GM12878 (cell line): ENCODE measurements around the gene FAM50A. TPM values are rescaled to one million over a fixed set of nuclear protein-coding genes. Genes with fewer than 3 reads are reported as not detected.

ENCODE experiments used
- ATAC-seq: fragments of 200-7000 bp; cut with Tn5 transposase; 3 replicates; pipeline ENCODE4 v1.9.1; 2020; ENCODE audit warnings: mild to moderate bottlenecking, moderate library complexity
- BruUV-seq: library from RNA; stranded (reverse); fragments of 400-500 nt; replicated peaks from 2 replicates; lab custom pipeline; 2021; lab: Mats Ljungman, UMichigan
- CTCF ChIA-PET: fragments of 300-600 bp; sonication (Branson Sonifier 250); formaldehyde crosslinking; extraction: SDS; loops from one replicate; lab custom pipeline; 2021; ENCODE audit warnings: inconsistent platforms; lab: Yijun Ruan, JAX
- POLR2A ChIA-PET: fragments of 350-600 bp; formaldehyde crosslinking; extraction: SDS; loops from one replicate; lab custom pipeline; 2021; ENCODE audit warnings: inconsistent platforms; lab: Charles Lee
- RAD21 ChIA-PET: fragments of 300-600 bp; sonication (Branson Sonifier 250); formaldehyde crosslinking; loops from one replicate; lab custom pipeline; 2023; ENCODE audit warnings: antibody characterized with exemption; ENCODE audit not compliant: unreplicated experiment; lab: Charles Lee
- SMC1A ChIA-PET: fragments of 300-600 bp; sonication (Branson Sonifier 250); formaldehyde crosslinking; loops from one replicate; lab custom pipeline; 2023; ENCODE audit not compliant: unreplicated experiment, uncharacterized antibody; lab: Charles Lee
- DNase-seq: peaks from one replicate; pipeline ENCODE4 v3.0.0-alpha.2; 2011; ENCODE audit warnings: low read depth, low spot score
- FAIRE-seq: peaks from 3 replicates; lab custom pipeline; 2011; peaks lifted over from hg19 to GRCh38; lab: Jason Lieb, UNC
- H2AFZ ChIP-seq: 2 replicates; pipeline ENCODE4 v1.6.0; 2011; ENCODE audit warnings: low read depth, low read length, control low read depth; ENCODE audit not compliant: control insufficient read depth
- H3K27ac ChIP-seq: 2 replicates; pipeline ENCODE4 v1.5.1; 2011; ENCODE audit warnings: control low read depth; ENCODE audit not compliant: control insufficient read depth, insufficient read depth
- H3K27me3 ChIP-seq, 2 experiments: replicated peaks in 1 of 2; 2 replicates each; pipeline versions ENCODE4 v1.6.0 to v1.6.1; 2011; ENCODE audit warnings: low read length in 1 of 2; ENCODE audit not compliant: control insufficient read depth in 2 of 2, insufficient read depth in 2 of 2
- H3K36me3 ChIP-seq, 2 experiments: 2 replicates each; pipeline ENCODE4 v1.5.1; 2011; ENCODE audit warnings: low read length in 1 of 2; ENCODE audit not compliant: control insufficient read depth in 2 of 2, insufficient read depth in 2 of 2
- H3K4me1 ChIP-seq: 2 replicates; pipeline ENCODE4 v1.6.1; 2011; ENCODE audit warnings: mild to moderate bottlenecking, low read length, moderate library complexity, mixed read lengths; ENCODE audit not compliant: control insufficient read depth, insufficient read depth
- H3K4me2 ChIP-seq: 2 replicates; pipeline ENCODE4 v1.6.0; 2011; ENCODE audit warnings: control low read depth; ENCODE audit not compliant: control insufficient read depth, insufficient read depth
- H3K4me3 ChIP-seq: fragments of 200-600 bp; sonication (generic); 2 replicates; pipeline ENCODE4 v1.5.1; 2016
- H3K79me2 ChIP-seq: 2 replicates; pipeline ENCODE4 v1.6.0; 2011; ENCODE audit warnings: low read length; ENCODE audit not compliant: control insufficient read depth, insufficient read depth
- H3K9ac ChIP-seq: 2 replicates; pipeline ENCODE4 v1.8.0; 2011; ENCODE audit warnings: low read length, control low read depth, mixed read lengths; ENCODE audit not compliant: control insufficient read depth, insufficient read depth
- H3K9me3 ChIP-seq: replicated peaks from 3 replicates; pipeline ENCODE4 v1.5.1; 2011; ENCODE audit warnings: mild to moderate bottlenecking, low read length; ENCODE audit not compliant: control insufficient read depth, insufficient read depth
- H4K20me1 ChIP-seq: 2 replicates; pipeline ENCODE4 v1.6.0; 2011; ENCODE audit not compliant: control insufficient read depth, insufficient read depth
- BCL11A ChIP-seq: IDR thresholded peaks from 2 replicates; pipeline ENCODE4 v1.6.1; 2011; ENCODE audit warnings: low read depth, low read length
- BHLHE40 ChIP-seq, 2 experiments: fragments of 450-650 bp in 1 of 2; IDR thresholded peaks; 2 replicates each; pipeline ENCODE4 v1.6.1; 2011 to 2017; ENCODE audit warnings: low read depth in 2 of 2, borderline replicate concordance in 1 of 2, improper control_type of control experiment in 1 of 2, low read length in 1 of 2, mild to moderate bottlenecking in 1 of 2
- CHD2 ChIP-seq: IDR thresholded peaks from 2 replicates; pipeline ENCODE4 v1.6.1; 2011; ENCODE audit warnings: low read depth, low read length, improper control_type of control experiment, borderline replicate concordance
- IKZF2 ChIP-seq, 2 experiments: fragments of 450-650 bp; IDR thresholded peaks; 2 replicates each; pipeline ENCODE4 v1.6.1; 2017; ENCODE audit warnings: mild to moderate bottlenecking in 2 of 2, moderate library complexity in 2 of 2
- MEF2A ChIP-seq: IDR thresholded peaks from 2 replicates; pipeline ENCODE4 v1.6.1; 2011; ENCODE audit warnings: low read depth, mild to moderate bottlenecking, low read length, moderate library complexity; ENCODE audit not compliant: insufficient read depth
- MYC ChIP-seq: IDR thresholded peaks from 2 replicates; pipeline ENCODE4 v1.6.1; 2011; ENCODE audit warnings: mild to moderate bottlenecking, low read length, moderate library complexity, inconsistent platforms; ENCODE audit not compliant: insufficient read depth, insufficient replicate concordance, insufficient read length, severe bottlenecking
- RFX5 ChIP-seq: IDR thresholded peaks from 2 replicates; pipeline ENCODE4 v1.6.1; 2011; ENCODE audit warnings: low read depth, low read length, improper control_type of control experiment
- RUNX3 ChIP-seq: IDR thresholded peaks from 2 replicates; pipeline ENCODE4 v1.6.1; 2012; ENCODE audit warnings: low read length, inconsistent platforms
- SMAD1 ChIP-seq: fragments of 450-650 bp; IDR thresholded peaks from 2 replicates; pipeline ENCODE4 v1.6.1; 2018; ENCODE audit warnings: mild to moderate bottlenecking, low read depth; ENCODE audit not compliant: partially characterized antibody
- WGBS: methylation state at CpG from one replicate; pipeline ENCODE4 v1.1.6; 2016; ENCODE audit warnings: low lambda C conversion rate; ENCODE audit not compliant: insufficient replicate concordance, insufficient coverage; ENCODE audit errors: missing lambda C conversion rate; 5-methylcytosine and 5-hydroxymethylcytosine counted together
- in situ Hi-C: fragments of 300-500 bp; cut with MboI; formaldehyde crosslinking; loops from 9 replicates; pipeline ENCODE4 v1.14.3; 2018; ENCODE audit warnings: mixed read lengths
- intact Hi-C: fragments of 100-400 bp; cut with micrococcal nuclease; formaldehyde crosslinking; loops from one replicate; pipeline ENCODE4 v1.14.2; 2022; ENCODE audit not compliant: unreplicated experiment
- polyA plus RNA-seq, 11 experiments: library from polyadenylated mRNA; depleted of rRNA in 4 of 11; unstranded in 6 of 11; stranded (reverse) in 5 of 11; fragments of >200 nt; fragmentation: Nextera tagmentation in 4 of 11; fragmentation: Illumina TruSeq in 1 of 11; extraction: Ambion mirVana in 4 of 11; extraction: Trizol in 1 of 11; gene quantifications; 1 replicate in 1 of 11; 2 replicates in 10 of 11; pipeline versions ENCODE4 v1.2.1 to v1.2.3, GENCODE V29; 2011 to 2016; ENCODE audit warnings: inconsistent platforms in 2 of 11, missing spikeins in 2 of 11, low read depth in 1 of 11
- total RNA-seq, 4 experiments: library from RNA; depleted of rRNA in 3 of 4; stranded (reverse); fragments of >200 nt in 3 of 4; fragmentation: Illumina TruSeq in 1 of 4; extraction: Trizol in 1 of 4; gene quantifications; 2 replicates each; pipeline versions ENCODE4 v1.2.1 to v1.2.3, GENCODE V29; 2013 to 2021

The FAM50A gene
- total and polyA plus RNA-seq, 10 of the 15 experiments (the other 5 are each of a cell fraction or from before 2014, with no cell fraction given): 4.2 to 46.7 (median 34.6) TPM

DNA sequence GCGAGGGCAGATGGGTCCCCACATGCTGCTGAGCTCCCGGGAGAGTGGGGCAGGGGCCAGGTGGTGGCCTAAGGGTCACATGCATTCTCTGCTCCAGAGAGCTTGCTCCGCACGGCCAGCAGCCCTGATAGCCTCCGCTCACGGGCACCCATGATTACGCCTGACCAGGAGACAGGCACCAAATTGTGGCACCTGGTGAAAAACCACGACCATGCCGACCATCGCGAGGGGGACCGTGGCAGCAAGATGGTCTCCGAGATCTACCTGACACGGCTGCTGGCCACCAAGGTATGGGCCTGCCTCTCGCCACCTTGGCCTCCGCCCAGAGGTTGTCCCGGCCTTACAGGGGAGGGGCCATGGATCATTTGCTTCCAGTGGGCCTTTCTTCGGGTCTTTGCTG, 25.9 kb downstream of the FAM50A start:
- in situ Hi-C loops (no loop called here), intact Hi-C loops (no loop called here)
- peaks cover 0 to 2% of the 10 kb centered on the region in 2 experiments; a peak in 3 of 4 replicates for H3K36me3 ChIP-seq
- FAIRE-seq (no peak), DNase-seq (no peak), ATAC-seq (no peak)
- H2AFZ ChIP-seq: no peak overlapping the region
- no TSS peak for BruUV-seq
- no peak overlapping the region for H3K9ac ChIP-seq
- CTCF ChIA-PET: interaction anchor here (0.7 kb wide), 1 partner anchor 949 kb away, joined by 4 read pairs; no protein-coding TSS in a partner anchor
- POLR2A ChIA-PET: interaction anchor here (0.5 kb wide), 1 partner anchor 18 kb away, joined by 4 read pairs; no protein-coding TSS in a partner anchor
- RAD21 ChIA-PET: no interaction called here
- H3K27me3 ChIP-seq: no peaks in the 10 kb centered on the region
- no peak overlapping the region for H3K4me2 ChIP-seq
- no peaks in the 10 kb centered on the region for H3K4me1 ChIP-seq
- no peak overlapping the region for H3K4me3 ChIP-seq
- H4K20me1 ChIP-seq: no peaks in the 10 kb centered on the region
- SMC1A ChIA-PET: no interaction called here
- 84% methylated on average over 18 of the region's 18 CpGs for WGBS
- no peaks in the 10 kb centered on the region for H3K79me2 ChIP-seq
- TF ChIP-seq SMAD1 (no peak), MEF2A (no peak), MYC (no peak), RUNX3 (no peak), BHLHE40 (IDR thresholded peaks at IDR 0.05; ENCODE audit: borderline replicate concordance in 1 of 2, low read depth in 2 of 2, low read length in 1 of 2) (no peak)
- no peaks in the 10 kb centered on the region; the same call in 2 of the 3 replicates for H3K9me3 ChIP-seq
- H3K27ac ChIP-seq: no peak overlapping the region

DNA sequence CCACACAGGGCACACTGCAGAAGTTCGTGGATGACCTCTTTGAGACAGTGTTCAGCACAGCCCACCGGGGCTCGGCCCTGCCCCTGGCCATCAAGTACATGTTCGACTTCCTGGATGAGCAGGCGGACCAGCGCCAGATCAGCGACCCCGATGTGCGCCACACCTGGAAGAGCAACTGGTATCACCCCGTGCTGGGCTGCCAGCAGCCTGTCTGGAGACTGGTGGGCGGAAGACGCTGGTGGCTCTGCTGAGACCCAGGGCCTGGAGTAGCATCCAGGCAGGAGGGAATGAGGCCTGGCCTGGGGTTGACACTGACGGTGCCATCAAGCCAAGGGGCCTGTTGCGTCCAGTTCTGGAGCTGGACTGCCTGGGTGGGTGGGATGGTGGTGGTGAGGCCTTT, 26.5 kb downstream of the FAM50A start:
- ChIA-PET RAD21 (no interaction called here), POLR2A (interaction anchor here (0.5 kb wide), 1 partner anchor 18 kb away, joined by 4 read pairs; no protein-coding TSS in a partner anchor), CTCF (no interaction called here), SMC1A (no interaction called here)
- Histone ChIP-seq H2AFZ (no peak overlapping the region), H3K36me3 (peaks cover 0 to 2% of the 10 kb centered on the region in 2 experiments; a peak in 3 of 4 replicates), H3K27me3 (no peaks in the 10 kb centered on the region), H3K27ac (no peak overlapping the region), H3K9me3 (no peaks in the 10 kb centered on the region; the same call in 2 of the 3 replicates), H3K4me2 (no peak overlapping the region), H3K4me3 (no peak overlapping the region), H3K79me2 (no peaks in the 10 kb centered on the region), H3K4me1 (no peaks in the 10 kb centered on the region), H4K20me1 (no peaks in the 10 kb centered on the region), H3K9ac (no peak overlapping the region)
- no peak for DNase-seq
- no peak for ATAC-seq
- no peak for TF ChIP-seq RFX5
- TF ChIP-seq CHD2: no peak
- TF ChIP-seq IKZF2 (IDR thresholded peaks at IDR 0.05): no peak
- no peak for TF ChIP-seq BCL11A
- intact Hi-C loops (no loop called here), in situ Hi-C loops (no loop called here)
- FAIRE-seq: no peak
- 78% methylated on average over 14 of the region's 14 CpGs for WGBS
- no TSS peak for BruUV-seq
